ENCODE results near the gene BRCA2.

Gene BRCA2

DNA sequence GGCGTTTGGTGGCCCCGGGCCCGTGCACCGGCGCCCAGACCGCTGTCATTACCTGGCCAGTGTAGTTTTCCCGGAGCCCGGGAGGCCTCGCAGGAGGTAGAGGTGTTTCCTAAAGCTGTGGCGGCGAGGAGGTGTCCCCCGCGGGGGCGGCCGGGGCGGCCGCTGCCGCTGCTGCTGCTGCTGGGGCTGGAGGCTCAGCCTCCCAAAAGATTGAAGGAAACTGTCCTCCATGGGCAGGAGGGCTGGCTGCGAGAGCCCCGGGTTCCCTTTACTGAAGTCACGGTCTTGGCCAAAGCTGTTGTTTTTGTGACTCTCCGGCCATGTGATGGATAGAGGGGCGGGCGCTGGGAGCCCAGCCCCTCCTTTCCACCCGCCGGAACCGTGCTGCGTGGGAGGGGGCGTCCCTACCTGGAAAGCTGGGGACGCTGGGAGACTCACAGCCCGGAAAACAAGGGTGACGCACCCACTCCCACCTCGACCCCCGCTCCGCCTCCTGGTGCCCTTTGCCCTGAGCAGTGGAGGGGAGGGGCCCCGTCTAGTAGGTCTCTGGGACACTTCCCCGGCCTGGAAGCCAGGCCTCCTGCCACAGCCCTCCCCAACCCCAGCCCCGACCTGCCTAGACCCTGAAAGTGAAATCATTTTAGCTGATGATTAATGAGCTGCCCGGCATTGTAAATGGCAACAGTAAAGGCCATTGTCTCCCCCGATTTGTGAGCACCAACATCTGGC, 112.7 kb downstream of the BRCA2 start, which contains the start of gene N4BP2L1:
N4BP2L1 (minus strand) TSS at position 279 of the 729 bp plus-strand sequence; CDS start at position 231, 48 bp downstream.
- in situ Hi-C loops (cut with HindIII; ENCODE audit: low sequenced_read_pairs): no loop called here

GRCh38 chr13:32428581-32429432, 113.5 kb downstream of the BRCA2 start:
- in situ Hi-C loops (cut with HindIII; ENCODE audit: low sequenced_read_pairs): no loop called here

GRCh38 chr13:32429433-32429909, 114.2 kb downstream of the BRCA2 start:
- in situ Hi-C loops (cut with HindIII; ENCODE audit: low sequenced_read_pairs): no loop called here

- in situ Hi-C loops (cut with HindIII; ENCODE audit: low sequenced_read_pairs): no loop called here
Observed at GRCh38 chr13:32430018-32430747, 114.9 kb downstream of the BRCA2 start.

DNA sequence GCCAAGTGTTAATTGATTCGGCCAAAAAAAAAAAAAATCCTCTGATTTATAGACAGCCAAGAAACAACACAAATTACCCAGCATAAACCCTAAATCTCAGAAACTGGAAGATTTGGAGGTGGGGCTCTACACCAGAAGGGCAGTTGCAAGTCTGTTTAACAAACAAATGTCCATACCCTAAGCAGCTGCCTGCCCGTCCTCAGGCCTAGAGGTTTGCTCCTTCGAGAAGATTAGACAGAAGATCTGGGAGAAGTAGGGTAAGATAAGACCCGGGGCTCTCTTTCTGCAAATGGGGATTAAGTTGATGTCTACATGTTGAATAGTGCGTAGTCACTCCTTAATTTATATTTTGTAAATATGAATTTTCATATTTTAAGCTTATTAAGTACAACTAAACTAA, 116.1 kb downstream of the BRCA2 start:
- in situ Hi-C loops (cut with HindIII; ENCODE audit: low sequenced_read_pairs): no loop called here

DNA sequence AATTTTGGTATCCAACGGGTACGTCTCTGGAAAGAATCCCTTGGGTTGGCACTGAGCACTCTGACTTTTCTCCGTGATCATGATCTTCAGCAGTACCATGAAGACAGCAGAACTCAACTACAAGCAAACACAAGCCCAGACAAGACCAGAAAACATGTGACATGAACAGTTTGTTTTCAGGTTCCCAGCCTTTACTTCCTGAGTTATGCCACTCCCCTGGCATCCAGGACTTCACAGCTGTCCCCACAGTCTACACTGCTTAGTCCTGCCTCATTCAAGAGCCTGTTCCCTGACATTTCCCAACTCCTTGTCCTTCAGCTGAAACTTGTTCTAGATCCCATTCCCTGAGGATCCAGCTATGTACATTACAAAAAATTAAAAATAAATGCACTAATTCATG, 117.5 kb downstream of the BRCA2 start:
- in situ Hi-C loops (cut with HindIII; ENCODE audit: low sequenced_read_pairs): no loop called here

DNA sequence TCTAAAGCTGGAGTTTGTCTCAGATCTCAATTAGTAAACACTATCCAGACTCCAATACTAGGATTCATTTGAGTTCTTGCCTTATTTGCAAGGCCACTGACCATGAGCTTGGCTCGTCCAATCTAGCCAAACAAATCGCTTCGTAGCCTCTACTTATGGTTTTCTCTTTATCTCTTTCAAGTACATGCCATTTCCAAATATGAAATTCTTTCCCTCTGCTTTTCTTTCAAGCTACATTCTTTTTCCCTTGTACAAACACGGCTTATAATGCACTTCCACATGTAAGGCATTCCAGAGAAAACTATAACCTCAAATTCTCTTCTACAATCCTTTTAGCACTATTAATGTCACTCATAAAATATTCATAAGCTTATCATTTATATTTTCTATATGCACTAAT, 123.6 kb downstream of the BRCA2 start:
- in situ Hi-C loops (cut with HindIII; ENCODE audit: low sequenced_read_pairs): no loop called here

DNA sequence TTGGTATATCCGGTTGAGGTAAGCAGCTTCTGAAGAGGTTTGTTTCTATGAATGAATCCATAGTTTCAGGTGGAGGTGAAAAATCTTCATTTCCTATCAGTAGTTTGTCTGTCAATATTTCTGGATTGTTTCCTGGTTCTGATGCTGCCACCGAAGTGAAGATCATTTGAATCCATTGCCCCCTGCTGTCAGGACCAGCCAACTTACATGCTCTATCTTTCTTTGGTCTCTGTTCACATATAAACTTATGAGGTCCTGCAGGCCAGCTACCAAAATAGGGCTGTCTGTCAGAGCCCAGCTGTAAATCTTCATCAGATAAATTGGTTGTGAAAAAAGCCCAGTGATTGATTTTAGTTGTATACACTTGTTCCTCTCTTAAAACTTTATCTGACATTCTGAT, 127.8 kb downstream of the BRCA2 start:
- in situ Hi-C loops (cut with HindIII; ENCODE audit: low sequenced_read_pairs): no loop called here

DNA sequence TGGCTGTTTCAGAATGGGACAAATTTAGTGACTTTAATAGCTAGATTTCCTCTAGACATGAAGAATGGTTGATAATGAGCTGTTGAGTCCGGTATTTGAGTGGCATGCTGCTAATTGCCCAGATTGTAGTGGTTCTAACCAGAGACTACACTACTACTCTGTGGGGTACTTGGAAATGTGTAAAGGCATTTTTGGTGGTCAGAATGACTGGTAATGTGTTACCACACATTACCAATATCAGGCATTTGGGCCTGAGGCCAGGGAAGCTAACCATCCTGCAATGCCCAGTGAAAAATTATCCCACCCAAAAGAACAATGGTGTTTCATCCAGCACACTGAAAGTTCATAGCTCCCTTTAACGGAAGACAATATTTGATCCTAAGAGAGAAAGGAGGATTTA, 130.2 kb downstream of the BRCA2 start:
- in situ Hi-C loops (cut with HindIII; ENCODE audit: low sequenced_read_pairs): no loop called here

GRCh38 chr13:32446220-32446619, 130.9 kb downstream of the BRCA2 start:
- in situ Hi-C loops (cut with HindIII; ENCODE audit: low sequenced_read_pairs): no loop called here

DNA sequence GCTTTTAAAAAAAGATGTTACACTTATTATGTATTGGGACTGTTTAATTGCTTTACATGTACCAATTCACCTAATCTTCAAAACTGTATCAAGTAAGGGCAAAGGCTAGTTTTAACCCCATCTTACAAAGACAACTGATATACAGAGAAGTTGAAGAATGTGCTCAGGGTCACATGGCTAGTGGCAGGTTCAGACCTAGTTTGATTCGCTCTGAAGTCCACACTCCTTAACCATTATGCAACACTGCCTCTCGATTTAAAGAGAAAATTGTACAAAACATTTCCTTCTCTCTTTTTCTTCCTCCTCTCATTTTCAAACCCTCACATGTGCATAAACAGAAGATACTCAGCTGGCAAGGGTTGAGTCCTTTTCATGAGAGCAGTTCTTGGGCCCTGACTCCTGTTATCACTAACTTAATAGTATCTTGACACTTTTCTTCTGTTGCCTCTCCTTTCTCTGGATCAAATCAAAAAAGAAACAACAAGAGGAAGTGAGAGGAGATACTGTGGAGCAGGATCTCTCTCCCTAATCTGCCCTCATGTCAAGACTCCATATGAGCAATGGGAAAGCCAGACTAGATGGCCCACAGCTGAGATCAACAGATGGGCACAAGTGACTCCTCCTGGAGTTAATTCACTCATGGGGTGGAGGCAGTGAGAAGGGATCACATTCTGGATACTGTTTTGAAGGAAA, 131.6 kb downstream of the BRCA2 start:
- in situ Hi-C loops (cut with HindIII; ENCODE audit: low sequenced_read_pairs): no loop called here

DNA sequence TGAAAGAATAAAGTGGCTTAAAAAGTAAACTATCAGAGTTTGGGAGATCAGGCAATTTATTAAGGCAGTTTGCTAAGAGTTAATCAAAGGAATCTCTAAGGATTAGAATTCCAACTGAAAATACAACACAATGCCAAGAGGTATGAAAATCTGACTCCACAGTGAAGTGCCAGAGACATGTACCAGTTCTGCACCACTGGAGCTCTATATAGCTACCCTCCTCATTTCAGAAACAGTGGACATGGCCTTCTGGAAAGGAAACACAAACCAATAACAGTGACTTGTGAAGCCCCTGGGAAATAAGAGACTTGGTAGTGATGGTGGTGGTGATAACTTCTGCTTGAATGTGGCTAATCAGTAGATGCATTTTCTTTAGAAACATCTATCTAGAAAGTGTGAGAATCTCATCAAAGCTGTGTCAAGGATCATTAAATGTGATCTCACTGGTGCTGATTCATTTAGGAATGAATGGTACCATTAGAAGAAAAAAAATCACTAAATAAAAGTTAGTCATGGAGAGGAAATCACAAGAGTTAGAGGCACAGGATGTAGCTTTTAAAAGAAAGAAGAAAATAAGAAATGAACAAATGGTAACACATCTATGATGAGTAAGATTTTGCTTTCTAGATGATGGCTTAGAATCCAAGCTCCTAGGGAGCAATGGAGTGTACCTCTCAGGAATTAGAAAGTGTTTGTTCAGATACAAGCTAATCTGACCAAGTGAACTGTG, 132.8 kb downstream of the BRCA2 start:
- in situ Hi-C loops (cut with HindIII; ENCODE audit: low sequenced_read_pairs): no loop called here

DNA sequence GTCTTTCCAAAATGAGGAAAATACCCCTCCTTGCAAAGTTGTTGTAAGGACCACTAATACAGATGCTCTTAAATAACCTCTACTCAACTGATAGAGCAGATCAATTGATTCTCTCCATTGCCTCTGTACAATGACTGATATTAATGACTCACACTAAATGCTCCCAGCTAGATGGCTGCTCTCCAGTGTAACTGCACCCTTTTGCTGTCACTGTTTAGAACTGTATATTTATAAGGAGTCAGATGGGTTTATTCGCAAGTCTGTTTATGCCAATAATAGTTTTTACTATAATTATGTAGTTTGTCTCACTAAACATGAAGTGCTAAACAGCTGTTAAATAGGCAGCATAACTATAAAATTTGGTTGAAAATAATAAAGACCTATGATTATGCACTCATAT, 133.7 kb downstream of the BRCA2 start:
- in situ Hi-C loops (cut with HindIII; ENCODE audit: low sequenced_read_pairs): no loop called here
